ENCODE data around the gene FAM81A. TPM values are rescaled to one million over a fixed set of nuclear protein-coding genes. Genes with fewer than 3 reads are reported as not detected.

The FAM81A gene
- 1 to 10 TPM in 2 of 4 donors, under 1 TPM in 2; 0.15 to 1.3 (median 0.68) TPM for total RNA-seq

GRCh38 chr15:59437817-59438624 is at the start of gene FAM81A:
FAM81A (plus strand) TSS chr15:59438186; CDS start chr15:59458627, 20,441 bp downstream.
- H3K27ac ChIP-seq, result peak within 1 kb of the TSS in 3 of 4 donors; percentile 43 to 68 (median 51)

DNA sequence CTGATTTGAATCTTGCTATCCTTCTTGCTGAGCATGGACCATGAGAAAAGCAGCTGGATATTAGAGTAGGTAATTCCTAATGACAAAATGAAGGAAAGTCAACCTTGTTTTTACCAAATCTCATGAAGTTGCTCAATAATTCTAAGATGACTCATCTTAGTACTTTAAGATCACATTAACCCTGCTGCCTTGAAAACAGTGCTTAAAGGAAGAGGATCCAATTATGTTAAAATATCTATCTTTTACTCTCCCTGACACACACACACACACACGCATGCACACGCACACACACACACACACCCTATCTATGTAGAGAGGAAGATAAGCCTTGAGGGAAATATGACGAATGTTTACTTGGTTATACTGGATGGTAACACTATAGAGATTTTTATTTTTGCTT is 49.3 kb upstream of the FAM81A start:
- H3K27ac ChIP-seq, result no peak overlapping the region
- peak; percentile 43 for ATAC-seq
- WGBS, 2 donors (ENCODE audit: low coverage in 1 of 2), result 66 to 77% methylated on average over 3 of the region's 3 CpGs
- no peak overlapping the region for H3K4me3 ChIP-seq
- H3K9me3 ChIP-seq, result no peaks in the 10 kb centered on the region
- no peaks in the 10 kb centered on the region for H3K27me3 ChIP-seq
- peaks cover 0 to 7% of the 10 kb centered on the region in 2 donors for H3K36me3 ChIP-seq
- TF ChIP-seq, protein P1, sequence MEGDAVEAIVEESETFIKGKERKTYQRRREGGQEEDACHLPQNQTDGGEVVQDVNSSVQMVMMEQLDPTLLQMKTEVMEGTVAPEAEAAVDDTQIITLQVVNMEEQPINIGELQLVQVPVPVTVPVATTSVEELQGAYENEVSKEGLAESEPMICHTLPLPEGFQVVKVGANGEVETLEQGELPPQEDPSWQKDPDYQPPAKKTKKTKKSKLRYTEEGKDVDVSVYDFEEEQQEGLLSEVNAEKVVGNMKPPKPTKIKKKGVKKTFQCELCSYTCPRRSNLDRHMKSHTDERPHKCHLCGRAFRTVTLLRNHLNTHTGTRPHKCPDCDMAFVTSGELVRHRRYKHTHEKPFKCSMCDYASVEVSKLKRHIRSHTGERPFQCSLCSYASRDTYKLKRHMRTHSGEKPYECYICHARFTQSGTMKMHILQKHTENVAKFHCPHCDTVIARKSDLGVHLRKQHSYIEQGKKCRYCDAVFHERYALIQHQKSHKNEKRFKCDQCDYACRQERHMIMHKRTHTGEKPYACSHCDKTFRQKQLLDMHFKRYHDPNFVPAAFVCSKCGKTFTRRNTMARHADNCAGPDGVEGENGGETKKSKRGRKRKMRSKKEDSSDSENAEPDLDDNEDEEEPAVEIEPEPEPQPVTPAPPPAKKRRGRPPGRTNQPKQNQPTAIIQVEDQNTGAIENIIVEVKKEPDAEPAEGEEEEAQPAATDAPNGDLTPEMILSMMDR (IDR thresholded peaks at IDR 0.05), result no peak
- H3K4me1 ChIP-seq, result no peaks in the 10 kb centered on the region

More at GRCh38 chr15:59437817-59438624, at the start of gene FAM81A:
- 0% methylated on average over 5 of the region's 96 CpGs; no CpG with 5 or more reads in 1 of the 2 donors for WGBS, 2 donors (ENCODE audit: low coverage in 1 of 2)
- Histone ChIP-seq H3K36me3 (no peaks in the 10 kb centered on the region), H3K27me3 (no peaks in the 10 kb centered on the region), H3K9me3 (no peaks in the 10 kb centered on the region), H3K4me1 (peaks cover 0 to 21% (median 8%) of the 10 kb centered on the region in 3 donors), H3K4me3 (peak within 1 kb of the TSS; percentile 47 to 59)
- peak; percentile 97 for ATAC-seq
- TF ChIP-seq POLR2A (IDR thresholded peaks at IDR 0.05) (no peak), POLR2AphosphoS5 (IDR thresholded peaks at IDR 0.05) (peak; percentile 54), EP300 (IDR thresholded peaks at IDR 0.05) (no peak)
- TF ChIP-seq, protein P1 (IDR thresholded peaks at IDR 0.05), result no peak

GRCh38 chr15:59392299-59392698 is 45.7 kb upstream of the FAM81A start:
- WGBS, 2 donors (ENCODE audit: low coverage in 1 of 2), result 66 to 90% methylated on average over 2 to 5 of the region's 5 CpGs
- Histone ChIP-seq H3K27me3 (no peaks in the 10 kb centered on the region), H3K9me3 (no peaks in the 10 kb centered on the region), H3K4me3 (no peak overlapping the region), H3K36me3 (no peaks in the 10 kb centered on the region), H3K4me1 (no peaks in the 10 kb centered on the region), H3K27ac (no peak overlapping the region)
- no peak for ATAC-seq
- TF ChIP-seq POLR2A (IDR thresholded peaks at IDR 0.05) (no peak), EP300 (IDR thresholded peaks at IDR 0.05) (no peak), POLR2AphosphoS5 (IDR thresholded peaks at IDR 0.05) (no peak)
- TF ChIP-seq, protein P1 (IDR thresholded peaks at IDR 0.05), result no peak

GRCh38 chr15:59394166-59394661 is 43.8 kb upstream of the FAM81A start:
- 88 to 90% methylated on average over 9 of the region's 9 CpGs for WGBS, 2 donors (ENCODE audit: low coverage in 1 of 2)
- TF ChIP-seq EP300 (IDR thresholded peaks at IDR 0.05) (no peak), POLR2AphosphoS5 (IDR thresholded peaks at IDR 0.05) (no peak), POLR2A (IDR thresholded peaks at IDR 0.05) (no peak)
- TF ChIP-seq, protein P1 (IDR thresholded peaks at IDR 0.05), result no peak
- no peaks in the 10 kb centered on the region for H3K4me1 ChIP-seq
- no peak overlapping the region for H3K27ac ChIP-seq
- ATAC-seq, result no peak
- no peaks in the 10 kb centered on the region for H3K9me3 ChIP-seq
- no peaks in the 10 kb centered on the region for H3K36me3 ChIP-seq
- no peak overlapping the region for H3K4me3 ChIP-seq
- no peaks in the 10 kb centered on the region for H3K27me3 ChIP-seq

DNA sequence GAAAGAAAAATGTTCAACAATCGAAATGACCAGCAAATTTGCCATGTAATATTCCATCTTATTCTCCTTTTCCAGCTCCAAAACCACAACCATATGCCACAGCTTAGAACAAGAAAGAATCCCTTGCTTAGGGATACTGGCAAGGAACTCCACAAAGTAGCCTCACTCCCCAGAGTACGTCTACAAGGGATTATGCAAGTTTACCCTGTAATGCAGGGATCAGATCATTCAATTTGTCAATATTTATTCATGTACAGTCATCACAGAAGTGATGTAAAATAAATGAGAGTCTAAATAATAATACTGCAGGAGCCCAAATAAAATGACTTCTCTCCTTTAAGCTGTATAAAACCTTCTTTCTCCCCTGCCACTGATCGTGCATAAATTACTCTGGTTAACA is 41.8 kb upstream of the FAM81A start:
- 54 to 61% methylated on average over 3 of the region's 3 CpGs for WGBS, 2 donors (ENCODE audit: low coverage in 1 of 2)
- no peak for TF ChIP-seq POLR2A (IDR thresholded peaks at IDR 0.05)
- TF ChIP-seq EP300 (IDR thresholded peaks at IDR 0.05), result no peak
- TF ChIP-seq, protein P1 (IDR thresholded peaks at IDR 0.05), result no peak
- no peak for TF ChIP-seq POLR2AphosphoS5 (IDR thresholded peaks at IDR 0.05)
- H3K27ac ChIP-seq, result no peak overlapping the region
- H3K36me3 ChIP-seq, result no peaks in the 10 kb centered on the region
- no peak for ATAC-seq
- H3K9me3 ChIP-seq, result no peaks in the 10 kb centered on the region
- H3K4me1 ChIP-seq, result no peaks in the 10 kb centered on the region
- H3K27me3 ChIP-seq, result no peaks in the 10 kb centered on the region
- no peak overlapping the region for H3K4me3 ChIP-seq

All from gastroesophageal sphincter (tissue), 4 donors.